Adrenal gland (tissue), 5 donors: ENCODE measurements around the gene KCNIP1.

ENCODE experiments used
- POLR2A ChIP-seq, 2 donors: fragments of 450-650 bp; IDR thresholded peaks; one replicate each; pipeline ENCODE4 v1.6.1; 2017; ENCODE audit warnings: antibody characterized with exemption in 2 of 2, mild to moderate bottlenecking in 2 of 2, moderate library complexity in 1 of 2
- TF ChIP-seq, protein P1 (sequence below), 6 experiments: fragments of 450-650 bp in 4 of 6; fragments of 200-600 bp in 2 of 6; sonication (generic) in 1 of 6; IDR thresholded peaks; 1 replicate in 5 of 6; 2 replicates in 1 of 6; pipeline versions ENCODE4 v1.5.1 to v1.8.0; 2016 to 2021; ENCODE audit warnings: antibody characterized with exemption in 6 of 6, mild to moderate bottlenecking in 2 of 6, moderate library complexity in 1 of 6
- donor health status: DM: no; HTN: no; CAD: no.

DNA sequence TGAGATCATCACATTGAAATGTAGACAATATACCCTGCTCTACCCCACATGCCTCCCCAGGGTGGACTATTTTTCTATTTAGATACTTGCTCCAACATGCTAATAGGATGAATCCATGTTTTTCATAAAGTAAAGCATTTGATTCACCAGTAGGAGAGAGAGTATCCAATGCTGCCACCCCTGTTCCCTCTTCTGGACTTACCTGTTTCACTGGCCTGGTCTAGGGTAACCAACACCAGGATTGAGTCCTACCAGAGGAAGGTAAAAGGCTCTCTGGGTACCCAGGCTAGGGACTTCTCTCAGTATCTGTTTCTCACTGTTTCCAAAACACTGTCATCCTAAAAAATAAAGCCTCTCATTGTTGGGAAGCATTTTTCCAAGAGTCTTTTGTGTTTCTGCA lies 249.5 kb downstream of the KCNIP1 start:
- TF ChIP-seq, protein P1, sequence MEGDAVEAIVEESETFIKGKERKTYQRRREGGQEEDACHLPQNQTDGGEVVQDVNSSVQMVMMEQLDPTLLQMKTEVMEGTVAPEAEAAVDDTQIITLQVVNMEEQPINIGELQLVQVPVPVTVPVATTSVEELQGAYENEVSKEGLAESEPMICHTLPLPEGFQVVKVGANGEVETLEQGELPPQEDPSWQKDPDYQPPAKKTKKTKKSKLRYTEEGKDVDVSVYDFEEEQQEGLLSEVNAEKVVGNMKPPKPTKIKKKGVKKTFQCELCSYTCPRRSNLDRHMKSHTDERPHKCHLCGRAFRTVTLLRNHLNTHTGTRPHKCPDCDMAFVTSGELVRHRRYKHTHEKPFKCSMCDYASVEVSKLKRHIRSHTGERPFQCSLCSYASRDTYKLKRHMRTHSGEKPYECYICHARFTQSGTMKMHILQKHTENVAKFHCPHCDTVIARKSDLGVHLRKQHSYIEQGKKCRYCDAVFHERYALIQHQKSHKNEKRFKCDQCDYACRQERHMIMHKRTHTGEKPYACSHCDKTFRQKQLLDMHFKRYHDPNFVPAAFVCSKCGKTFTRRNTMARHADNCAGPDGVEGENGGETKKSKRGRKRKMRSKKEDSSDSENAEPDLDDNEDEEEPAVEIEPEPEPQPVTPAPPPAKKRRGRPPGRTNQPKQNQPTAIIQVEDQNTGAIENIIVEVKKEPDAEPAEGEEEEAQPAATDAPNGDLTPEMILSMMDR (IDR thresholded peaks at IDR 0.05) = no peak
- TF ChIP-seq POLR2A (IDR thresholded peaks at IDR 0.05) = no peak
